GM21786 (cell line): ENCODE measurements around the gene TUBB3.
"Not testable (repeated sequence)": the region's sequence is repeated elsewhere in the genome, so short reads cannot be mapped to it uniquely, and the experiment has no call there.

ENCODE experiments used
- ATAC-seq: cut with Tn5 transposase; IDR thresholded peaks from one replicate; pipeline ENCODE4 v1.9.1; 2021; ENCODE audit not compliant: unreplicated experiment

Gene TUBB3

GRCh38 chr16:89962754-89963498, 39.8 kb downstream of the TUBB3 start:
- no peak for ATAC-seq

GRCh38 chr16:89964201-89964600, 41.1 kb downstream of the TUBB3 start:
- no peak for ATAC-seq

GRCh38 chr16:89965447-89966225, 42.5 kb downstream of the TUBB3 start:
- ATAC-seq = no peak

GRCh38 chr16:89966756-89967155, 43.6 kb downstream of the TUBB3 start:
- ATAC-seq = no peak

GRCh38 chr16:89967436-89967835, 44.3 kb downstream of the TUBB3 start:
- not testable (repeated sequence) for ATAC-seq

- not testable (repeated sequence) for ATAC-seq
Observed at GRCh38 chr16:89968074-89968473, 44.9 kb downstream of the TUBB3 start.

GRCh38 chr16:89969741-89970410, 46.7 kb downstream of the TUBB3 start:
- no peak for ATAC-seq

DNA sequence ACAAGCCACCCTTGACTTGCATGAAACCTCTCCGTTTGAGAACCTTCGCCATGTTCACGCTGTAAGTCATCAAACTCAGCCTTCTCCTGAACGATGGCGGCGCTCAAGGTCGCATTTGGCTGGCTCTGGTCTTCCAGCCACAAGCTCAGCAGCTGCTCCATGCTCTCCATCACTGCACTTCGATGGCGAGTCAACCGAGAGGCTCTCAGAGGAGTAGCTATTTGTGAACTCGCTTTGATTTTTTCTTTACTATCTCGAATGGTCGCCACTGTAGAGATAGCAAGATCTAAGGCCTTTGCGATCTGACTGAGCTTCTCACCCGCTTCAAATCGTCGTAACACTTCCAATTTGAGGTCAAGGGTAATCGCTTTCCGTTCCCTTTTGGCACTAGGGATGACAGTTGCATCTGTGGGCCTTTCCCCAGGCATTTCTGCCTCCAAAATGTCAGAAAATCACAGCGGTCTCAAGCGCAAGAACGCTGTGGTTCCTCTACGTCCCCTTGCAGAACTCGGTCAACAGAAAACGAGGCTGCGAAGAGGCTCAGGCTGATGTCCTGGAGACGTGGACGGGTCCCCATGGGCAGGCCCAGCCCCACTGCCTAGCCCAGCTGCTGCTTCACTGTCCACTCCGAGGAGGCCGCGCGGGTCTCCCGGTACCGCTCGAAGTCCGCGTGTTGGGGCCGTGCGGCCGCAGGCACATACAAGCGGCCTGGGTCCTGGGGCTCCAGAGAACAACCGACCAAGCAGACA, 48.5 kb downstream of the TUBB3 start:
- ATAC-seq = no peak

DNA sequence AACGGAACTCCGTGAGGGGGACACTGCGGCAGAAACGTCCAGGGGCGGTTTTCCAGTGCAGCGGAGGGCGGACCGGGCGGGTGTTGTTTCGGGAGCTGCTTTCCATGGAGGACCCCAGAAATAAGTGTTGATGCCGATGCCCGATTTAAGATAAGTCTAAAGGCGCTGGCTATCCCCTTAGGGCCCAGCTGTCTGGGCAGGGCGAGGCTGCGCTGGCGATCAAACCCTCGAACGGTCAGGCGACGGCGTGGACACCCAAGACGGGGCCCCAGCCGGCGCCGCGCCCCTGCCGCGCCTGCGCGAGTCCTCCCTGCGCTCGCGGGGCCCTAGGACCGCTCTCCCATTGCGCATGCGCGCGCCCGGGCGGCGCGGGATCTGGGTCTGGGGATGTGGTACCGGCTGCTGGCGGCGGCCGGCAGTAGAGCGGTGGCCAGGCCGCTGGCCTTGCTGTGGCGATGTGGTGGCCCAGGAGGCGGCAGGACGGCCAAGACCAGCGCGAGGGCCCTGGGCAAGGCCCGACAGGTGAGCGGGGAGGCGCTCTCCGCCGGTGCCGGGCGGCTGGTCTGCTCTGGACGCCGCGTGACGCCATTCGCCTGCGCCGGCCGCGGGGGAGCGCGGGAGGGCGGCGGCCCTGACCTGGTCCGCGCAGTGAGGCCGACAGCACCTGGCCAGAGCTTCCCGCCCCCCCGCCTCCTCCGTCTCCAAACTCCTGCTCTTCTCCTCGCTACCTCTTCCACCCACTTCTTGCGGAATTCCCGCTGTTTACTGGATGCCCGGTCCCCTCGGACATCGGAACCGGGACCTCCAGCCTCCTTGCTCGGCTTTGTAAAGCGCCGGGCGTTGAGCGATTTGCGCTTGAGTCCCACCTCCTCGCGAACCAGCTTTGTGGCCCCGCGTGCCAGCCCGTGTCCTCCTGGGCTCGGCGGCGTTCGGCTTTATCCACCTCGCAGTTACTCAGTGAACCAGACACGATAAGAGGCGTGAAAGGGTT, 49.4 kb downstream of the TUBB3 start:
- peak; percentile 77 for ATAC-seq

DNA sequence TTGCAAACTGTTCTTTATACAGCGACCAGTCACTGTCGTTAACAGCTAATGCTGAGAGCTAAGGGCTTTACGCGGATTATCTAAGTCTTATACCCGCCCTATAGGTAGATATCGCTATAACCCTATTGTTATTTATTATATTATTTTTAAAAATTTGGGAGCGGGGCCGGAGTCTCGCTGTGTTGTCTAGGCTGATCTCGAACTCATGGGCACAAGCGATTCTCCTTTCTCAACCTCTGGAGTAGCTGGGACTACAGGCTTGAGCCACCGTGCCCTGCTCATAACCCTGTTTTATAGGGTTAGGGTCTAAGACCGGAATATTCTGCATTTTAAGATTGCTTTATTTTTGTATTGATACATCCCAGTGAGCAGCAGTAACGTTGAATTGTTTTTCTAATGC, 50.1 kb downstream of the TUBB3 start:
- no peak for ATAC-seq

DNA sequence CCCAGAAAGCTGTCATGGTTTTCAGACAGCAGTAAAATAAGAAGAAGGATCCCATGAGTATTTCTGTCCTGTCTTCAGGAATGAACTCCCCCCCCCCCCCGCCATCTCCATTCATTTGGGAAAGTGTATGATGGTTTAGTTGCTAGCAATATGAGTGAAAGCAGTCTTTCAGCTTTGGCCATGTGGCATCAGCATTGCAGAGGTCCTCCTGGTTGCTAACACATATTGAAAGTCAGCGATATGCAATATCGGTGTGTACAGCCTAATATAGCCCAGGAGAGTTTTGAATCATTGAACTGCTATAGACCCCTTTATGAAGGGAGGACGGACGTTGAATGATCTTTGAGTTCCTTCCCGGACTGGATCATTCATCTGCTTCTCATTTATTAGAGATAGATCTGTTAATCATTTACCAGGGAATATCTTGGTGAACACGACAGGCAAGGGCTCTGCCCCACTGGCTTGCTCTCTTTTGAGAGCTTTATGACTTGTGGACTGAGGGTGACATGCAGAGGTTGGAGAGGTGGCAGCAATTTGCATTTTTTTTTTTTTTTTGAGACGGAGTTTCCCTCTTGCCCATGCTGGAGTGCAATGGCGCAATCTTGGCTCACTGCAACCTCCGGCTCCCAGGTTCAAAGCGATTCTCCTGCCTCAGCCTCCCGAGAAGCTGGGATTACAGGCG, 50.7 kb downstream of the TUBB3 start:
- ATAC-seq = no peak

DNA sequence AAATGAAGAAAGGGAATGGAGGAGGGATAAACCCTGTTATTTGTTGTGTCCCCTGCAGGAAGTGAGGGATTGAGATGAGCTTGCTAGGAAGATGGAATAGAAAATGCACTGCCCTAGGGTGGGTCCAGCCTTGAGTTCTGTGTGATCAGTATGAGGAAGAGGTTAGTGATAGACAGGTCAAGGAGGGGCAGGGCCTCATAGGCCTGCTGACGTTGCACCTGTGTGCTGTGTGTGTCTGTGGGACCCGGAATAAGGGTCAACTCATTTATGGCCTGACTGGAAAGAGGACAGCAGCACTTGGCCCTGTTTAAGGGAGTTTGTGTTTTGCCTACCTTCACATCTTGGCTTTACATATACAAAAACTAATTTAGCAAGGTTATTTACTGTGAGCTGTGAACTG, 51.7 kb downstream of the TUBB3 start:
- ATAC-seq = no peak

DNA sequence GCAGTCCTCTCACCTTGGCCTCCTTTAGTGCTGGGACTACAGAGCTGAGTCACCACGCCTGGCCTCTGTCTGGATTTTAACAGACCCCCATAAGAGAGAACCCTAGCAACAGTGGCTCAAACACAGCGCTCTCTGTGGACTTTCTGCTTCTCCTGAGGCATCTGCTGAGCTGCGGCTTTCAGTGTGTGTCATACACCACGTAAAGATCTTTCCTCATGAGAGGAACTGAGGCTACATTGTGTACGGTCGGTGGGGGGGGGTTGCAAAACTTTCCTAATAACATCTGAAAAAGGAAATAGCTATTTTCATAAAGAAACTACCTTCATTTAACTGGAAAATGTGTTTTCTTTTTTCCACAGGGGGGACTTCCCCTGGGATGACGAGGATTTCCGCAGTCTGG, 58.3 kb downstream of the TUBB3 start:
- peak; percentile 58 for ATAC-seq

GRCh38 chr16:89982318-89982717, 59.2 kb downstream of the TUBB3 start:
- ATAC-seq = no peak

DNA sequence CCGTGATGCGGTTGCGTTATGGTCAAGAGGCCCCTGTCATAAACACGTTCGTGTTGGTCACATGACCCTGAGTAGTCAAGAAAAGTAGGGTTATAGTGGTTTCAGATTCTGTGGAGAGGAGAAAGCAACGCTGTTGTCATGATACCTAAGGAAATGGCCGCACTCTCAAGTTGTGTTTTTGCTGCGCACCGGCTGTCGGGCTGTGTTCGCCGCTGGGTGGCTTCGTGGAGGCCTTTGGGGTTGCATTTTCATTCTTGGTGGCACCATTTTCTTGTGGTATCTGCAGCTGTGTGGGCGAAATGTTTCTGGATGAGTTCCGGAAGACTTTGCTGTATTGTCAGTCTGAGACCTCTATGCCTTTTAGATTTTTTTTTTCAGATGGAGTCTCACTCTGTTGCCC, 60.4 kb downstream of the TUBB3 start:
- no peak for ATAC-seq

- no peak for ATAC-seq
Observed at GRCh38 chr16:89984216-89984615, 61.1 kb downstream of the TUBB3 start.

DNA sequence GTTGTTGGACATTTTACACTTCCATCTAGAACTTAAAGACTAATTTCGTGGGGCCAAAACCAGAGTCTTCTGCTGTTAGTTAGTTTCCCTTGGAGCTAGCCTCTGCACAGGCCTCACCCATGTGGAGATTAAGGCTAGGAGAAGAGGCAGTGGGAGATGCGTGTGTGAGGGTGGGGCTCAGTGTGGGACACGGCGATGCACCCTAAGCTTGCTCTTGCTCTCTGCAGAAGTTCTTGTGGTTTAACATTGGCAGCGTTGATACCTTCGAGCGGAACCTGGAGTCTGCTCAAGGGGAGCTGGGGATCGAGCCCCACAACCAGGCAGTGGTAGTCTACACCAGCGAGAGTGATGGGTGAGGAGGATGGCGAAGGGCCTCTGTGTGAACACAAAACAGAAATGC, 62.1 kb downstream of the TUBB3 start:
- ATAC-seq = no peak
